Peyer's patch (tissue), 4 donors: Measurements from ENCODE around the gene SUPT3H.

Experiments
- CTCF ChIP-seq, 6 experiments: fragments of 450-650 bp in 4 of 6; fragments of 200-600 bp in 2 of 6; sonication (generic) in 1 of 6; IDR thresholded peaks; one replicate each; pipeline ENCODE4 v1.5.1; 2017 to 2019; ENCODE audit warnings: antibody characterized with exemption in 6 of 6, mild to moderate bottlenecking in 3 of 6, moderate library complexity in 1 of 6
- POLR2A ChIP-seq, 2 donors: fragments of 450-650 bp; IDR thresholded peaks; one replicate each; pipeline ENCODE4 v1.5.1; 2017; ENCODE audit warnings: antibody characterized with exemption in 2 of 2, mild to moderate bottlenecking in 2 of 2, moderate library complexity in 2 of 2

GRCh38 chr6:45209762-45210161 lies 168.0 kb downstream of the SUPT3H start:
- no peak for TF ChIP-seq CTCF (IDR thresholded peaks at IDR 0.05)
- no peak for TF ChIP-seq POLR2A (IDR thresholded peaks at IDR 0.05)
